Fibroblast of skin of scalp (primary cell): ENCODE measurements around the gene NDUFB1. TPM values are rescaled to one million over a fixed set of nuclear protein-coding genes. Genes with fewer than 3 reads are reported as not detected.

Source experiments
- DNase-seq: peaks from one replicate; pipeline ENCODE4 v3.0.0-alpha.2; 2013
- polyA plus RNA-seq, 2 experiments: library from polyadenylated mRNA; unstranded; fragments of 120-200 nt; gene quantifications; one replicate each; pipeline ENCODE4 v1.2.1, GENCODE V29; 2013; ENCODE audit not compliant: insufficient read length in 2 of 2

NDUFB1 gene
- 99.2 TPM for polyA plus RNA-seq (2013, experiment 1 of 2; ENCODE audit: insufficient read length)
- polyA plus RNA-seq (2013, experiment 2 of 2; ENCODE audit: insufficient read length) = 85.7 TPM

DNA sequence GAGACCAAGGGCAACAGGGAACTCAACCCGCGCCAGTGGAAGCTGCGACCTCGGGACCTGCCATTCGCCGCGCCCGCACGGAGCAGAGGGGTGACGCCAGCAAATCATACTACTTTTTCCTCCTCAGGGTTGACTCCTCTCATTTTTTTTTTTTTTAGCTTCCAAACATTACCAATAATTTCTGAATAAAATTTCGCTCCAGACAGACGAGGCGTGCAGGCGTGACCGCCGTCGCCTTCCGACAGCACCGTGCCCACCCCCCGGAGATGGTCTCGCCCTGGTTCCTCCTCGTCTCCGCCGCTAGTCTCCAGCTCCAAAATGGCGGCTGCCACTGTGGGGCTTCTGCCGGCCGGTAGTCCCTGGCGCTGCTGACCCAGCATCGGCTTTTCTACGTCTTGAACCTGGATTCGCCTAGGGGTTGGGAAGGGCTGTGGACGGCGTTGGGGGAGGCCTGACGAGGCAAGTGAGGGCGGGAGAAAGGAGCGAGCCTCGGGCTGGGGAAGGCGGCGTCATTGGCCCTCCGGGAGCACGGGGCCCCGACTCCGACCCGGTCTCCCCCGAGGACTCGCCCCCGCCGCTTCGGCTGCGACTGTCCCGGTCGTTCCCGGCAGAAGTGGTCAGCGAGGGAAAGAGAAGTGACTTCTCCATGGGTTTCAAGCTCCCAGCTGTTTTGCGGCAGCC, at the start of gene NDUFB1, which contains the start of gene CPSF2:
Gene NDUFB1, minus strand, starts transcription at position 37 of the 681 bp plus-strand sequence. CDS start 4,069 bp downstream, outside the sequence.
Gene CPSF2, plus strand, starts transcription at position 300 of the 681 bp plus-strand sequence. CDS start 9,016 bp downstream, outside the sequence.
- peak; percentile 83 for DNase-seq

DNA sequence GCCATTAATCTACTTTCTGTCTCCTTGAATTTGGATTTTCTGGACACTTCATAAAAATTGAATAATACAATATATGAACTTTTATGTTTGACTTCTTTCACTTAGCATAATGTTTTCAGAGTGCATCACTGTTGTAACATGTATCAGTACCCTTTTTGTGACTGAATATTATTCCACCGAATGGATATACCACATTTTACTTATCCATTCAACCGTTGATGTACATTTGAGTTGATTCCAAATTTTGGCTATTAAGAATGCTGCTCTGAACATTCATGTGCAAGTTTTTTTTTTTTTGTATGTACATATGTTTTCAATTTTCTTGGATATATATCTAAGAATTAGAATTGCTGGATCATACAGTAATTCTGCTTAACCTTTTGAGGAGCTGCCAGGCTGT, 43.5 kb upstream of the NDUFB1 start:
- DNase-seq = no peak

DNA sequence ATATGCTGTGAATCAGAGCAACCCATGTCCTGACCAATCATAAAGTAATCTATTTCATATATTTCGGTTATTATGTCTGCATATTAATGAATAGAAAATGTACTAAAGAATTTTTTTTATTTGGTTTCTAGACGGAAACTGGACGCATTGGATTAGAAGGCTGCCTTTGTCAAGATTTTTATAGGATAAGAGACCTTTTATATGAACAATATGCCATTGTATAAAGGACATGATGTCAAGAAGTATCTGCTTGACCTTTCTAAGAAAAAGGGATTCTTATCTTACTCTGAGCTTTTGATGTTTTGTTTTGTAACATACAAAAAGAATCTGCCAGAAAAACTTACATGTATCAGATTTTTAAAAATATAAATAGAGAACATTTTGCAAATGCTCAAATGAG, 40.0 kb upstream of the NDUFB1 start:
- no peak for DNase-seq

DNA sequence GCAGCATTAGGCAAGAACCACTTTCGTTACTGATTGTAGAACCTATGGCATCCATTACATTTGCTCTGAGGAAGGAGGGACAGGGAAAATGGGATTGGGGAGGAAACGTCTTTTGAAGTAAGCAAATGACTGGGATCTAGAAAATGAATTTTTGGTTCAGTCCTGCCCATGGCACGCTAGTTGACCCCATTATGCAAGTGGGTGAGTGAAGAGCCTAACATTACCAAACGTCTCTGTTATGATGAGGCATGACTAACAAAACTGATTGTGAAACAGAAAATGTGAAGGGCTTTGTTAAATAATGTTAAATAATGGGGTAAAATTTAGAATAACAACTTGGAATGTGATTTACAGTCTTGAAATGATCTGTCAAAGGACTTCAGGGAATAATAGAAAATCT, 39.1 kb upstream of the NDUFB1 start:
- peak; percentile 53 for DNase-seq

DNA sequence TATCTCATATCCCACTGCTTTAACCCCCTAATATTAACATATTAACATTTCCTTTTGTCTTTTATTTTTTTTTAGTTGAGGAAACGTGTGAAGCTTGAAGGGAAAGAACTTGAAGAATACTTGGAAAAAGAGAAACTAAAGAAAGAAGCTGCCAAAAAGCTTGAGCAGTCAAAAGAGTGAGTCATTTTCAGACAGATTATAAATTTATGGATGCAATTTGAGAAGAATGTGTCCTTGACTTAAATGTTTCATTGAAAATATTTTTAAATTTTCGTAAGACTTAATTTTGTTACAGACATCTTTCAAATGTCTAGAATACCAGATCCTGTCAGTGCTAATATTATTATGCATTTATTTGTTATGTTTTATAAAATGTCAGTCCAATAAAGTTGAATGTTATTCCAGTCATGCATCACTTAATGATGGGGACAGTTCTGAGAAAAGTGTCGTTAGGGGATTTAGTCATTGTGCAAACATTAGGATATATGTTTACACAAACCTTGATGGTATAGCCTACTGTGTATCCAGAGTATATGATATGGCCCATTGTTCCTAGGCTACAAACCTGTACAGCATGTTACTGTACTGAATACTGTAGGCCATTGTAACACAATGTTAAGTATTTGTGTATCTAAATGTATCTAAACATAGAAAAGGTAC, 32.9 kb upstream of the NDUFB1 start:
- DNase-seq = peak; percentile 17

DNA sequence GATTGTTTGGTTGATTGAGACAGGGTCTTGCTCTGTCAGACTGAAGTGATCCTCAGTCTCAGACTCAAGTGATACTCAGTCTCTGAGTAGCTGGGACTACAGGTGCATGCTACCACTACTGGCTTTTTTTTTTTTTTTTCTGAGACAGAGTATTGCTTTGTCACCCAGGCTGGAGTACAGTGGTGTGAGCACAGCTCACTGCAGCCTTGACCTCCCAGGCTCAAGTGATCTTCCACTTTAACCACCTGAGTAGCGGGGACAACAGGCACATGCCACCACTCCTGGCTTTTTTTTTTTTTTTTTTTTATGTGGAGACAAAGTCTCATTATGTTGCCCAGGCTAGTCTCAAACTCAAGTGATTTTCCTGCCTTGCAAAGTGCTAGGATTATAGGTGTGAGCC, 32.1 kb upstream of the NDUFB1 start:
- no peak for DNase-seq

DNA sequence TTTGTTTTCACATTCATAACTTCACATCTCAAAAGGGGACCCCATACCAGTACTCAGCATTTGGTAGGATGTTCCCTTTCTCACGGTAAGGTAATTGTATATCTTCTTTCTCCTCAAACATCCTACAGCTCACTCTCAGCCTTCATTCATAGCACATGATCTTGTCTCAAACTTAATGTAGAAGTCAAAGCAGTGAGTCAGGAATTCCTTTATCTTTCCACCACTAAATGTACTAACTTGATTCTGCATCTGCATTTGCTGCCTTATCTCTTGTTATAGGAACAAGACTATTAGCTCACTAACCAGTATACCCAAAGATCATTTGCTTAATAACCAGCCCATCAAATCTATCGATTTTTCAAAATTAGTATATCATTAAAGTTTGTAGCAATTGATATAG, 23.2 kb upstream of the NDUFB1 start:
- no peak for DNase-seq

DNA sequence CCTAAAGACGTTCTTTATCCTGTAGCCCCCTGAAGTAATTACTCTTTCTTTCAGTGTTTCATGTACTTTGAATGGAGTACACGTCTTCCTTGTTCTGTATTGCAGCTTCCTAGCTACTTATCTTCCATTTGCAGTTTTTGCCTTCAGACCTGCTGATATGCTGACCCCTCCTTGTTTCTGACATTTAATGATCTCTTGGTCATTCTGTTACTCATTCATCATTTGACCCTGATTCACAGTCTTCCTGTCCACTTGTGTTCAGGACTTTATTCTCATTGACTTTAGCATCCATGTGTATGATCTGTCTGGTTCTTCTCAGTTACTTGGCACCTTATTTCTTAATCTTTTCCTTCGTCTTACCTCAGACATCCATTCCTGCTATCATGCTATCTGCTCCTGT, 22.5 kb upstream of the NDUFB1 start:
- no peak for DNase-seq

DNA sequence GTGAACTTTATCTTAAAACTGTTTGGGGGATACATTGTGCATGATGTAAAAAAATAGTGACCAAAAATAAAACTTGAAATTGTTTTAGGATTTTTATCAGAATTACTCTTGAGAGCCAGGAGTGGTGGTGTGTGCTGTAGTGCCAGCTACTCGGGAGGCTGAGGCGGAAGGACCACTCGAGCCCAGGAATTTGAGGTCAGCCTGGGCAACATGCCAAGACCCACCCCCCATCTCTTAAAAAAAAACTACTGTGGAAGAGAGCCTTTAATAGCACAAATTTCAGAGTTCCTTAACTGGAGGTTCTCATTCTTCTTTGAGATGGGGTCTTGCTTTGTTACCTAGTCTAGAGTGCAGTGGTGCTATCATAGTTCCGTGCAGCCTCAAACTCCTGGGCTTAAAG, 21.8 kb upstream of the NDUFB1 start:
- DNase-seq = peak; percentile 13

DNA sequence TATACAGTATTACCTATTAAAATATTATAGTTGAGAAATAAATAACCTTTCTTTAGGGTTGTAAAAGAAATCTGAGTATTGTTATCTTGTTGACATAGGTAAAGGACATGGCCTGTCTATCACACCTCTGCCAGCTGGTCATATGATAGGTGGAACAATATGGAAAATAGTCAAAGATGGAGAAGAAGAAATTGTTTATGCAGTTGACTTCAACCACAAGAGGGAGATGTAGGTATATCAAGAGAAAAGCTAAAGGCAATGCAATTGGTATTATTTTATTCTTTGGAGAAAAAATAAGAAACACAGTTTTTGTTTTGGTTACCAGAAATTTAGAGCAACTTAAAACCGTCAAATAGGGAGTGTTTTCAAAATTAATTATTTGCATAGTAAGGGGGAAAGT, 13.8 kb upstream of the NDUFB1 start:
- peak; percentile 47 for DNase-seq

DNA sequence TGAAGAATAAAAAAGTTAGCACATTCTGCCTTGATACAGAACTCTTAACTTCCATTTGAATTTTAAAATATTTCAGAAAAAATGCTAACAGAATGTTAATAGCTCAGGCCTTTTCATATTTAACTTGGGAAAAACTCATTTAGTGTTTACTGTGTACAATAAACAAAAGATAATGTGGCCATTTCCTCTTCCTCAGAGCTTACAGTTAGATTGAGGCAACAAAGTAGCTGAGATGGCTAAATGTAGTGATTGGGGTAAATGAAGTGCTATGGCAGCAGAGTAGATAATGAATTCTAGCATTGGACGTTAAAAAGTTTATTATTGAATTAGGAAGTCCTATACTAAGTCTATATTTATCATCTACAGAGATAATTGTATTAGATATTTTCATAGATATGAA, 12.9 kb upstream of the NDUFB1 start:
- DNase-seq = no peak

DNA sequence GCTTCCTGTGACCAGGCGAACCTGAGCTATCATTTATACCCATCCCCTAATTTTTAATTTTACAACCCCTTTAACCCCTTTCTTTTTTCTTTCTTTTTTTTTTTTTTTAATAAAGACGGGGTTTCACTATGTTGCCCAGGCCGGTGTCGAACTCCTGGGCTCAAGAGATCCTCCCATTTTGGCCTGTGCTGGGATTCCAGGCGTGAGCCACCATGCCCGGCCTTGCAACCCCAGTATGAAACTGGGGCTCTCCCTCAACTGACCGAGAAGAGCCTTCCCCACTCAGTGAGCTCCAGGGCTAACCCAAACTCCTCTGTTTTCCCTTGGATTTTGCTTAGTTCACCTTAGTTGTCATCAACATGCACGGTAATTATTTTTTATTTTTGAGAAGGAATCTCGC, 1.3 kb upstream of the NDUFB1 start:
- DNase-seq = no peak

DNA sequence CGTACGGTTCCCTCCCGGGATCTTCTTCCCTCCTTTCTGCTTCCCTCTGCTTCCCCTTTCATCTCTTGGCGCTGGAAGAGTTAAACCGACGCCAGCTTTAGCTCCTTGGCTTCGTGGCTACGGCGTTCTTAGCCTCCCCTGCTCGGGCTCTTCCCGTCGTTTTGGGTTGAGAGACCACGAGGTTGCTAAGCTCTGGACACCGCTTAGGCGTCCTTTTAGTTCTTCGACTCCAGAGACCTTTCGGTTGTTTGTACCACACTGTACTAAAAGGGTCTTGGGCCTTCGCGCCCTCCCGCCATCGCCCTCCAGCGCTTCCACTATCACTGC, 808 bp upstream of the NDUFB1 start:
- DNase-seq = peak; percentile 22

DNA sequence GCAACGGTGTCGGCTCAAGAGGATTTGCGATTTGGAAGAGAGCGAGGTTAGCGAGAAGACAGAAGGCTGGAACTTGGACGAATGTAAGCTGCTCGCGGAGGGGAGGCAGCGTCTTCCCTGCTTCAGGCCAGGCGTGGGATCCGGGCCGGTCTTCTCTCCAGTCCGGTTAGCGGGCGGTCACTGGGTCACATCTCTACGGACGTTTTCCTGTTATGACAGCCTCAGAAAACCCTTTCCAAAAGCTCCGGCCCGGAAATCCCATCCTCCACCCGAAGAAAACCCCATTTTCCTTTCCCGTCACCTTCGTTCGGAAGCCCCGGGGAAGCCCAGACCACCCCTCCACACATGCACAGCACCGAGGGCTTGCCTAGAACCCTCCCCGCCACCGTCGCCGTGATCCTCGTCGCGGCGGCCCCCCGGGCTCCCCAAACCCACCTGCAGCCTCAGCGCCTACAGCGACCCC, 268 bp downstream of the NDUFB1 start:
- peak; percentile 20 for DNase-seq

DNA sequence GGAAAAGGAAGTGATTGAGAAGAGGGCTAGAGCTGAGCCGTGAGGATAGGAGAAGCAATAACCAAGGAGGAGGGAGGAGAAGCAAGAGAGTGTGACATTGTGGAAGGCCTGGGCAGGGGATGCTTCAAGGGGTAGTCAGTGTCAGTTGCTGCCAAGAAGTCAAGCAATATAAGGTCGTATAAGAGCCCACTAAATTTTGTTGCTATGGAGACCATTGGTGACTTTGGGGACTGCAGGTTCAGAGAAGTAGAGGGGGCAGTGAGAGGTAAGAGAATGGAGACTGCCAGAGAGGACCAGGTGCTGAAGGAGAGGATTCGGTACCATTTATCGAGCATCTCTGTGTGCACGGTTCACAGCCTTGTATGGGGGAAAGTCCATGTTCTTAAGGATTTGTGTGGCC, 12.0 kb downstream of the NDUFB1 start:
- DNase-seq = no peak

DNA sequence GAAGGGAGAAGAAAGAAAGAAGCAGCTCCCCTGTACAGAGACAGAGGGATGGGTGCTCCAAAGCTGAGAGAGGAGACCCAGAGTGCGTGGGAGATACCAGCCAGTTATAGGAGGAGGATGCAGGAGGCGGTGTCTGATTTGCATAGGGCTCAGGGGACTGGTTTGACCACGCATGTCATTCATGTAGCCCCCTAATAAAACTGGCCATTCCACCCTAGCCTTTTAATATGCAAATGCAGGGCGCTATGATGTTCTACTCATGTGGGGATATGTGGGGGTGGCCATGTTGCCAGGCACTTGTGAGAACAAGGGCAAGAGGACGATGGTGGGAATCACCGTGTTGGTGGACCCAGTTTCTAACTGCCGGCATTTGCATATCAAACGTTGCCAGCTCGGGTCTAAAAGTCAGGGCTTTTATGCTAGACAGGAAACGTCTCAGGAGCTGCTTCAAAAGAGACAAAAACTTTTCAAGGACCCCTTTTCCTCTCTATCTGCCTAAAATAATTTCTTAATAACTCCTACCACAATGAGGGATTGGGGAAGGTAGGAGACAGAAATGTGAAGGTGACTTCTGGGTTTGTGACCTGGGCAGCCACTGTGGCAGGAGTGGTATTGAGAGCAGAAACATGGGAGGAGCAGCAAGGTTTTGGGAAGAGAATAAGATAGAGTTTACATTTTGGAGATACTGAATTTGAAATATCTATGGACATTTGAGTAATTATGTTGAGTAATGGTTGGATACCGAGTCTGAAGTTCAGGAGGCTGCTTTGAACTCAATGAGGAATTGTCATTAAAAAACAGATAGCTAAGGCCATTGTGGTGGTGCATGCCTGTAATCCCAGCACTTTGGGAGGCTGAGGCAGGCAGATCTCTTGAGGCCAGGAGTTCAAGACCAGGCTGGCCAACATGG, 12.9 kb downstream of the NDUFB1 start:
- no peak for DNase-seq

DNA sequence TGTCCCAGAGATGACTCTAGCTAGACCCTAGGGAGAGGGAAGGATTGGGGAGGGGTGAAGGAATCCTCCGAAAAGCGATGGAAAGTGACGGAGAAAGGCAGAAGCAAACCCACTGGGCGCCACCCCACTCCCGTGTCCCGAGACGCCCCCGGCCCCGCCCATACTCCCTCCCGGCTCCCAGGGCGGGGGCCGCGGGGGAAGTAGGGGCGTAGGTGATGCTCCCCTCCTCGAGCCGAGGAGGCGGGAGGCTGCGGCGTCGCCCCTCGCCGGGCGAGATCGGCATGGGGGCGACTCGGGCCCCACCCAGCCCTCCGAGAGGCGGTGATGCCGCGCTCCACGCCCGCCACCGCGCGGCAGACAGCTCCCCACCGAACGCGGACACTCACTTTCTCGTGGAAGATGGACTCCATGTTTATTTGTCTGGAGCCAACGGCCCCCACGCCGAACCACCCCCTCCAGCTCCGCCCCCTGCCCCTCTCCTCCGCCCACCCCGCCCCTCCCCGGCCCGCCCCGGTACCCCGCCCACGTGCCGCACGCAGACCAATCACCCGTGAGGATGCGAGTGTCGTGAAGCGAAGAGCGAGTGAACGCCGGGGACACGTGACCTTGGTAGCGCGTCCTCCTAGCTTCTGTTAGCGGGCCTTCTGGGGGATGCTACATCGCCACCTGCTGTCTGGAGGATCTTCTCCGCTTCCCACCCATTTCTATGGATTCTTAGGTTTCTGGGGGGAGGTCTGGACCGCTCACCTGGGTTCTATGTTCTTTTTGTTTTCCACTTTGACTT, 15.2 kb downstream of the NDUFB1 start, which contains the start of gene ATXN3:
Gene ATXN3, minus strand, starts transcription at position 440 of the 784 bp plus-strand sequence. Its CDS starts 30 bp downstream, at position 410.
- peak; percentile 99 for DNase-seq

DNA sequence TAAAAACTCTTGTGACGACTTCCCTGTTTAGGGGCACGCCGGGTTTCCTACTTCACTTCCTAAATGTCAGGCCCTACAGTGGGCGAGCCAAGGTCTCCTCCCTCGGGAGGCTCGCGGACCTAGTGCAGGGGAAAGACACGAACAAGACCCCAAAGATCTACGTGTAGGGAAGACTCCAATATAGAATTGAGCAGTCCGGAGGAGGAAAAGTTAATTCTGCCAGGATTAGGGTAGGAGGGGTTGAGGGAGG, 15.7 kb downstream of the NDUFB1 start:
- DNase-seq = peak; percentile 38

DNA sequence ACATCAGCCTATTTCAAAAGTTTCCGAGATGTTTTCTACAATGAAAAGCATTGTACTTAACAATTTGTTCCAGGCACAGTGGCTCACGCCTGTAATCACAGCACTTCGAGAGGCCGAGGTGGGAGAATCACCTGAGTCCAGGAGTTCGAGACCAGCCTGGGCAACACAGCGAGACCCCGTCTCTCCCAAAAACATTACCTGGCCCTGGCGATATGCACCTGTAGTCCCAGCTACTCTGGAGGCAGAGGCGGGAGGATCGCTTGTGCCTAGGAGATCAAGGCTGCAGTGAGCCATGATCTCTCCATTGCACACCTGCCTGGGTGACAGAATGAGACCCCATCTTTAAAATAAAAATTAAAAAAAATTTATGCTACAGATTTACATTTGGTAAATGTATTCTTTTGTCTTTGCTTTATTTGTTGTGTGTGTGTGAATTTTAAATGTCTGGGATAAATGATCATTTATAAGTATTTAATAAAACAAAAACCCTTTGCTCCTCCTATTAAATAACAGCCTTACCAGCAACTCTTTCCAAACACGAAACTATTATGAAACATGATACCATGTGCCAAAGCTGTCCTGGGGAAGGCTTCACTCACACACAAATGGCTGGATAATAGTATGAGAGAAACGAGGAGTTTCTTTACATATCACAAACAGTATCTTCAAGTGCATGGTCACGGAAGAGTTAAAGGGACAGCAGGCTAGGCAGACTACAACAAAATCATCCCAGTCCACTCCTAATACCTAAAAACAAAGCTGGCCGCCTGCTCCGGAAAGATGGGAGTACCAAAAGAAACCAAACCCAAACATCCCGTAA, 16.2 kb downstream of the NDUFB1 start:
- no peak for DNase-seq

DNA sequence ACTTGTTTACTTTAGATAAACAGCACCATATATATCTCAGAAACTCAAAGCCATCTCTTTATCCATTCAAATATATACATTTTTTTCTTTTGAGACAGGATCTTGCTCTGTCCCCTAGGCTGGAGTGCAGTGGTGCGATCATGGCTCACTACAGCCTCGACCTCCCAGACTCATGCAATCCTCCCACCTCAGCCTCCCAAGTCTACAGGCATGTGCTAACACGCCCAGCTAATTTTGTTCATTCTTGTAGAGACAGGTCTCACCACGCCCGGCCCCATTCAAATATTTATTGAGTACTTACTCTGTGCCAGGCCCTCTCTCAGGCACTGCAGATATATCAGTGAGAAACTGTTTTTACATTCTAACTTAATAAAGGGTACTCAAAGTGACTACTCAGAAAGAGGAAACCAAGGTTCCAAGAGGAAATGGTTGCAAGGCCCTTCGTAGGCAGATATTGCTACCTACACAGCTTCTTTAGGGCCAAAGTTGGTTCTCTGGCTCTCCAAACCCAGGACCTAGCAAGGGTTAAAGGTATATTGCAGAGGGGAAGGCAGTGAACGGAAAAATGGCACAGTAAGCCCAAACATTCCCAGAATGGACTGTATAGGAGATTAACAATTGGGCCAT, 18.0 kb downstream of the NDUFB1 start:
- DNase-seq = no peak

DNA sequence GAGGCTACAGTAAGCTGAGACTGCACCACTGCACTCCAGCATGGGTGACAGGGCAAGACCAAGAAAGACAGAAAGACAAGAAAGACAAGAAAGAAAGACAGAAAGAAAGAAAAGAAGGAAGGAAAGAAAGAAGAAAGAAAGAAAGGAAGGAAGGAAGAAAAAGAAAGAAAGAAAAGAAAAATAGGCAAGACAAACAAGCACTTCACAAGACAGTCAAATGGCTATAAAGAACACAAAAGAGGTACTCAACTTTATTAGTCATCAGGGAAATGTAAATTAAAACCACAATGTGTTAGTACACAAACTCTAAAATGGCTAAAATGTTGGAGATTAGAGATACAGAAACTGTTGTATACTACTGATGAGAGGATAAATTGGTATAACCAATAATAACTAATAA, 21.7 kb downstream of the NDUFB1 start:
- DNase-seq = no peak
